Colonic mucosa (tissue), 4 donors: Measurements from ENCODE around the gene CAPN9. TPM values are rescaled to one million over a fixed set of nuclear protein-coding genes. Genes with fewer than 3 reads are reported as not detected.

Experiments
- DNase-seq: peaks from one replicate; pipeline ENCODE4 v3.0.0-alpha.2; 2020
- H3K27ac ChIP-seq: fragments of 200-600 bp; one replicate; pipeline ENCODE4 v1.8.0; 2021
- H3K27me3 ChIP-seq: fragments of 200-600 bp; one replicate; pipeline ENCODE4 v1.8.0; 2021
- H3K36me3 ChIP-seq: fragments of 200-600 bp; one replicate; pipeline ENCODE4 v1.8.0; 2021
- H3K4me1 ChIP-seq: fragments of 200-600 bp; one replicate; pipeline ENCODE4 v1.8.0; 2021; ENCODE audit warnings: mild to moderate bottlenecking
- H3K4me3 ChIP-seq: fragments of 200-600 bp; one replicate; pipeline ENCODE4 v1.8.0; 2021
- H3K9ac ChIP-seq, 2 donors: one replicate each; pipeline ENCODE4 v1.7.0; 2013; ENCODE audit warnings: control low read depth in 2 of 2, low read depth in 2 of 2, low read length in 2 of 2
- H3K9me3 ChIP-seq: fragments of 200-600 bp; one replicate; pipeline ENCODE4 v1.8.0; 2021
- CTCF ChIP-seq: fragments of 200-600 bp; IDR thresholded peaks from one replicate; pipeline ENCODE4 v1.8.0; 2022; ENCODE audit warnings: antibody characterized with exemption, mild to moderate bottlenecking
- intact Hi-C: fragments of 100-400 bp; cut with DNase I; formaldehyde crosslinking; loops from one replicate; pipeline ENCODE4 v1.14.1; 2022
- total RNA-seq, 2 donors: library from RNA; stranded (reverse); fragmentation: NEBNext Ultra II Directional in 1 of 2; extraction: Animal tissue kit (Norgen Biotek cat#: 25700) in 1 of 2; gene quantifications; one replicate each; pipeline ENCODE4 v1.2.1, GENCODE V29; 2021
- donor health status: healthy.
- donor health status: DM: no; HTN: no; CAD: no.
- donor health status: DM: no; HTN: no; CAD: no.

The CAPN9 gene
- total RNA-seq, 2 donors from 2014 or later, result 14.3 to 36.3 TPM

DNA sequence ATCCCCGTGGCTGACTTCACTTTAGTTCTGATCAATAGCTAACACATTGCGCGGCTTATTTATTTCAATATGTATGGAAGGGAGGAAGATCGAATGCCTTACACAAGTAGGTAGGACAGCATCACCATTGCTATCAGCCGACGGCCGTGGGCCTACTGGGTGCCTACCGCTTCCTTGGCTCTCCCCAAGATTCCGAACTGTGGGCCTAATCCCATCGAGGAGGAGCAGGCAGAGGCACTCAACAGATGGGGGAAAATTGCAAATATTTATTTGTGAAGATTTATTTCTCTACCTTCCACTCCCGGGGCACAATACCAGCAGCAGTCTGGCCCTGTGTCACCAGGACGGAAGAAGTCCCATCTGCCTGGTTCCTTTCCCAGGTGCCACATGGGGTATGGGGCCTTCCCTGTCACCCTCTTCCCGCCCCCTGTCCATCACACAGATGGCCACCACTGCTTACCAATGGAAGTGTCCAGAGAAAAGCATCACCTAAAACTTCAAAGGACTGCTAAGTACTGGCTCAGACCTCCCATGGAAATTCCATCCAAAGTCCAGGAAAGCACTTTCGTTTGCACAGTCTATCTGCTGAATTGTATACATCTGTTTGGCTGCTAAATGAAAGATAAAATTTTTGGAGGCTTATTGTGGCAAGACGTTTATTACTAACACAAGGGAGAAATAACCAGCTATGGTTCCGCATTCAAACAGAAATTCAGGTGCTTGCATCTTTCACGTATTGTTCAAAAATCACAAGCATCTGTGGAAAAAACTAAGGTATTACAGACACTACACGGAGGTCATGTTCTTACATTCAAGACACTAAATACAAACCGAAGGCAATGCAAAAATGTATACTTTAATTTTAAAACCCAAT is 45.1 kb upstream of the CAPN9 start:
- no peak overlapping the region for H3K4me3 ChIP-seq
- DNase-seq, result no peak
- no peak for TF ChIP-seq CTCF
- no peaks in the 10 kb centered on the region for H3K9me3 ChIP-seq
- no peaks in the 10 kb centered on the region for H3K27me3 ChIP-seq
- H3K4me1 ChIP-seq, result no peaks in the 10 kb centered on the region
- H3K36me3 ChIP-seq, result no peaks in the 10 kb centered on the region
- no peak overlapping the region for H3K27ac ChIP-seq
- no peak overlapping the region for H3K9ac ChIP-seq
- intact Hi-C loops, result loop anchor here (10.0 kb wide), 1 partner anchor 73 kb away; no protein-coding TSS in a partner anchor

GRCh38 chr1:230702934-230703678 is 44.1 kb upstream of the CAPN9 start:
- intact Hi-C loops, result loop anchor here (10.0 kb wide), 1 partner anchor 72 kb away; no protein-coding TSS in a partner anchor
- no peak overlapping the region for H3K9ac ChIP-seq
- no peaks in the 10 kb centered on the region for H3K27me3 ChIP-seq
- TF ChIP-seq CTCF, result no peak
- no peak for DNase-seq
- no peak overlapping the region for H3K4me3 ChIP-seq
- H3K9me3 ChIP-seq, result no peaks in the 10 kb centered on the region
- no peak overlapping the region for H3K27ac ChIP-seq
- no peaks in the 10 kb centered on the region for H3K4me1 ChIP-seq
- no peaks in the 10 kb centered on the region for H3K36me3 ChIP-seq

- H3K9me3 ChIP-seq, result no peaks in the 10 kb centered on the region
- H3K27me3 ChIP-seq, result no peaks in the 10 kb centered on the region
- H3K36me3 ChIP-seq, result no peaks in the 10 kb centered on the region
- H3K4me1 ChIP-seq, result peaks cover 3% of the 10 kb centered on the region
- intact Hi-C loops, result loop anchor here (10.0 kb wide), 1 partner anchor 71 kb away; no protein-coding TSS in a partner anchor
- H3K27ac ChIP-seq, result no peak overlapping the region
- TF ChIP-seq CTCF, result no peak
- no peak overlapping the region for H3K9ac ChIP-seq
- no peak for DNase-seq
- H3K4me3 ChIP-seq, result no peak overlapping the region
Measured at GRCh38 chr1:230703679-230704385, 43.4 kb upstream of the CAPN9 start.

DNA sequence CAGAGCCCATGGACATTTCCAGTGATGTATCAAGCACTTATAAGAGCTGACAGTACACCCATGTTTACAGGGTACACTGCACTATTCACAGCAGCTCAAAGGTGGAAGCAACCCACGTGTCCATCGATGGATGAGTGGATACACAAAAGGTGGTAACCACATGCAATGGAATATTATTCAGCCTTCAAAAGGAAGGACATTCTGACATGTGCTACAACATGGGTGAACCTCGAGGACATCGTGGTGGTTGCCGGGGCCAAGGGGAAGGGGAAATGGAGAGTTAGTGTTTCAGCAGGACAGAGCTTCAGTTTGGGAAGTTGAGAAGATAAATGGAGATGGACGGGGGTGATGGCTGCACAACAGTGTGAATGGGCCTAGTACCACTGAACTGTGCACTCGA is 42.4 kb upstream of the CAPN9 start:
- H3K4me3 ChIP-seq, result no peak overlapping the region
- no peak overlapping the region for H3K27ac ChIP-seq
- DNase-seq, result no peak
- no peak overlapping the region for H3K9ac ChIP-seq
- no peak for TF ChIP-seq CTCF
- intact Hi-C loops, result loop anchor here (10.0 kb wide), 1 partner anchor 70 kb away; no protein-coding TSS in a partner anchor
- H3K36me3 ChIP-seq, result no peaks in the 10 kb centered on the region
- H3K9me3 ChIP-seq, result no peaks in the 10 kb centered on the region
- peaks cover 3% of the 10 kb centered on the region for H3K4me1 ChIP-seq
- no peaks in the 10 kb centered on the region for H3K27me3 ChIP-seq
